Activated CD8-positive, alpha-beta memory T cell treated with anti-CD3 and anti-CD28 coated beads for 48 hours (primary cell): ENCODE measurements around the gene RPTOR.

Experiments
- DNase-seq, 3 experiments: peaks; one replicate each; pipeline ENCODE4 v3.0.0-alpha.2; 2020; ENCODE audit warnings: low read depth in 2 of 3, low spot score in 2 of 3

The RPTOR gene

GRCh38 chr17:80951121-80952090, 406.8 kb downstream of the RPTOR start:
- no peak for DNase-seq

GRCh38 chr17:80952291-80952690, 407.7 kb downstream of the RPTOR start:
- DNase-seq: no peak

DNA sequence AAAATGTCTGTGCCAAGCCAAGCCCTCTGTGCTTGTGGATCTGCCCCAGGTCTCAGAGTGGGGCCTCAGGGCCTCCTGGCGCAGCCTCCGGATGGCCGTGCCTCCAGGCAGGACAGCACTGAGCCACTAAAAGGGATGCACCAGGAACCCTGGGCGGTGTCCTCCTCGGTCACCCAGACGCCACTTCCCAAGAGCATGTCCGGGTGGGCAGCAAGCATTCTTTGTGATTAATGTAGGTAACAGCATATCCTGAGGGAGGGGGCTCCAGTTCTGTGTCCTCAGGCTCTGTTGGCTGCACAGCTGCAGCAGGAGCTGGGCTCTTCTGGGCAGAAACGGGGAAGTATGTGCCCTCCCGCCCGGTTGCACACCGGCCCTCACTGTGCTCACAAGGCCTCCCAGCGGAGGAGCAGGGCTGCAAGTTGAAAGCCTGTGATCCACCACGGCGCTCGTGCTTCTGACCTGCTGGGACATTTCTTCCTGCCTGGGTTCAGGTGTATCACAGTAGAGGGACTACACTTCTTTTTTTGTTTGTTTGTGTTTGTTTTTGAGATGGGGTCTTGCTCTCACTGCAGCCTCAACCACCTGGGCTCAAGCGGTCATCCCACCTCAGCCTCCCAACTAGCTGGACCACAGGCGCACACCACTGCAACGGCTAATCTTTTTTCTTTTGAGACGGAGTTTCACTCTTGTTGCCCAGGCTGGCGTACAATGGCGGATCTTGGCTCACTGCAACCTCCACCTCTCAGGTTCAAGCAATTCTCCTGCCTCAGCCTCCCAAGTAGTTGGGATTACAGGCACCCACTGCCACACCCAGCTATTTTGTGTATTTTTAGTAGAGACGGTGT, 409.1 kb downstream of the RPTOR start:
- DNase-seq: no peak

DNA sequence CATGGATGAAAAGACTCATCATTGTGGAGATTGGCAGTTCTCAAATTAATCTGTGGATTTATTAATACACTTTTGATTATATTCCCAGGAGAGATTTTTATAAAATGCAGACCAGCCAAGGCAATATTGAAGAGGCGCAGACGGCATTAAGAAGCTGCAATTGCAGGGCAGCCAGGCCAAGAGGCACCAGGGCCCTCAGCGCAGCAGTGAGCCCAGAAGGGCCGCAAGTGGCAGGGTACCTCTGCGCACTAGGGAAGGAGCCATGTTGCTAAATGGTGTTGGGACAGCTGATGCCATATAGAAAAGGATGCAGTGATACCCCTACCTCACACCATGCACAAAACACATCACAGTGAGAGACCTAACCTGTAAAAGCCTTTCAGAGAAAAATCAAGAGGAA, 410.4 kb downstream of the RPTOR start:
- no peak for DNase-seq

DNA sequence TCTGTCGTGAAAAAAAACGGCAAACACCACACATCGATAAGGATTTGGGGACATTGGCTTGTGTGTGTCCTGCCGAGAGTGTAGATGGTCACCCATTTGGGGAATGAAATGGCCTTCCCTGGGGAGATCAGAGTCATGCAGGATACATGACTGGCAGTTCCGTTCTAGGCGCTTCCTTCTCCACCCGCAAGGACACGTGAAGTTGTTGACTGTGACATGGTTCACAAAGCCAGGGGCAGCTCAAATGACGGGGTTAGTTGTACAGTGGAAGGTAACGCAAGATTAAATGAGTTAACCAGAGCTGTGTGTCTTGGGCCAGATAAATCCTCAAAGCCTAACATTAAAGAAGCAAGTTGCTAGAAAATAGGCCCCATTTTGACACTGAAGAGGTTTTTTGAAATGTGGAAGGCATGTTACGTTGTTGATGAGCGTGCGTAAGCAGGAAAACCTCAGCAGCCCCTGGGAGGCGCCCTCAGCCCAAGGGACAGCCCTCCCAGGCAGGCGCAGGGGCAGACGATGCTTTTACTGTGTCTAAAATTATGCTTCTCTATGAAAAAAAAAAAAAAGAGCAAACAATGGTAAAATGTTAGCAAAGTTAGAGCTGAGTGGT, 411.1 kb downstream of the RPTOR start:
- DNase-seq: no peak

- no peak for DNase-seq
Measured at GRCh38 chr17:80956321-80957190, 411.9 kb downstream of the RPTOR start.

DNA sequence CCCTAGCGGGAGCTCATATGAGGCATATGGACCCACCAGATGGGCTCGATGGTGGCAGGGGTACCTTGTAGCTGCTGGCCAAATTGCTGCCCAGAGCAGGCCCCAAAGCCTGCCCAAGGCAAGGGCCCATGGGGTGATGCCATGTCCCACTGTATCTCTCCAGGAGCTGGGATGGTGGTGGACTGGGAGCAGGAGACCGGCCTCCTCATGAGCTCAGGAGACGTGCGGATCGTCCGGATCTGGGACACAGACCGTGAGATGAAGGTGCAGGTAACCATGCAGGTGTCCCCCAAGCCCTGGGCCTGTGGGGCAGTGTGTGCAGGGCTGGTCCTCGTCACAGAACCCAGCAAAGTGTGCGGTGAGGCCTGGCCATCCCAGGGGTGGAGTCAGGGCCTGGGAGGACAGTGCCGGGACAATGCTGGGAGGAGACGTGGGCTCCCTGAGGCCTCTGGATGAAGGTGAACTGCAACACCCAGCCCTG, 412.9 kb downstream of the RPTOR start:
- DNase-seq: no peak

DNA sequence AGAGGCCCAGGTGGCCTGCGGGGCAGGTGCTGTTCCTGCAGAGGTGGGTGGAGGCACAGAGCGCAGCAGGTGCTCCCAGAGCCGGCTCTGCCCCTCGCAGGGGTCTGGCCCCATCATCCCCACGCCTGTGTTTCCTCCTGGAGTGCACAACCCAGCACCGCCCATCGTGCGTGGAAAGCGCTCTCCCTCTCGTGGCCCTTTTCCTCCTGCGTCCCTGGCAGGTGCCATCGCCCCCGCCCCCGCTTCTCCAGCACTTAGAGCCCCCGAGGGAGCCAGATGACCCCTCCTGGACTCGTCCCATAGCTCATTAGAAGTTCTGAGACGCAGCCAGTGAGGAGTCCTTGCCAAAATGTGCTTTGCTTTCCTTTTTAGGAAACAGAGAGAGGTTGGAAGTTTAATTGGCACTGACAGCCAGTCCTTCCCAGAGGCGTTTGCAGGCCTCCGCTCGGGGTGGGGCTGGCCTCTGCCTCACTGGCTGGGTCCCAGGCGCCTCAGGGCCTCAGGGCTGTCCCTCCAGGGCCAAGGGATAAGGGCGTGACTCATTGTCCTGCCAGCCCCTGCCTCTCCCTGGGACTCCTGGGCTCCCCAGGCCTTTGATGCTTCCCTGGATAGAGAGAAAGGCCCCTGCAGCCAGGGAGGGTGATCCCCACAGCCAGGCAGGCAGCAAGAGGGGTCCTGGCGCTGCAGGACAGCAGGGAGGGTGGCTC, 414.8 kb downstream of the RPTOR start:
- DNase-seq: no peak

GRCh38 chr17:80960037-80960796, 415.6 kb downstream of the RPTOR start:
- no peak for DNase-seq

- DNase-seq: no peak
Measured at GRCh38 chr17:80960797-80961452, 416.3 kb downstream of the RPTOR start.

DNA sequence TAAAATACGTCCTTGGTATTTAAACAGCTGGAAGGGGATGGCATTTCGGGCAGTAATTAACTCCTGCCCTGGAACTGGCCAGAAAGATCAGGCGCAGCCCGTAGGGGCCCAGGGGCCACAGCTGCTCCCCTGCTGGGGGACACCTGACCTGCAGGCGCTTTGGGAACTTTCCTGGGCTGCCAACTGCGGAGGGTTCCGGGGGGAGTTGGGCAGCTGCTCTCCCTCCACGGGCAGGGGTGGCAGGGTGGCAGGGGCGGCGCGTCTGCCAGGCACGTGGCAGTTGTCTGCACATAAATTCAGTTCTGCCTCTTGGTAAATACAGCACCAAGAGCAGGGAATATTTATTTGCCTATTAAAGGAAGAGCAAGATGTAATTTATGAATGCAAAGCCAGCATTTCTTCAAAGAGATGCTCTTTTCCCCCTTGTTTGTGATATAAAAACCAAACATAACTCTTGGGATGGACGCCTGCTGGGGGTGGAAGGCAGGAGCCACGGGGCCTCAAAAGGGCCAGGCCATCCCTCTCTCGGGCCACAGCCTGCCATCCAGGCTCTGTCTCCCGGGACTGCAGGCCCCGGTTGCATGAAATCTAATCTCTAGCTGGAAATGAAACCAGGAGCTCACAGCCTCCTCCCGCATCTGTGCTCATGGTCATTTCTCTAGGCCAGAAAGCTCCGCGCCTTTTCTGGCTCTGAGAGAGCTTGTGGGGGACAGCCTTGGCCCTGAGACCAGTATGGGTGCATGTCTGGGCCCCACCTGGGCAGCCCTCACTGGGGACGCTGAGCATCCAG, 417.1 kb downstream of the RPTOR start:
- no peak for DNase-seq

DNA sequence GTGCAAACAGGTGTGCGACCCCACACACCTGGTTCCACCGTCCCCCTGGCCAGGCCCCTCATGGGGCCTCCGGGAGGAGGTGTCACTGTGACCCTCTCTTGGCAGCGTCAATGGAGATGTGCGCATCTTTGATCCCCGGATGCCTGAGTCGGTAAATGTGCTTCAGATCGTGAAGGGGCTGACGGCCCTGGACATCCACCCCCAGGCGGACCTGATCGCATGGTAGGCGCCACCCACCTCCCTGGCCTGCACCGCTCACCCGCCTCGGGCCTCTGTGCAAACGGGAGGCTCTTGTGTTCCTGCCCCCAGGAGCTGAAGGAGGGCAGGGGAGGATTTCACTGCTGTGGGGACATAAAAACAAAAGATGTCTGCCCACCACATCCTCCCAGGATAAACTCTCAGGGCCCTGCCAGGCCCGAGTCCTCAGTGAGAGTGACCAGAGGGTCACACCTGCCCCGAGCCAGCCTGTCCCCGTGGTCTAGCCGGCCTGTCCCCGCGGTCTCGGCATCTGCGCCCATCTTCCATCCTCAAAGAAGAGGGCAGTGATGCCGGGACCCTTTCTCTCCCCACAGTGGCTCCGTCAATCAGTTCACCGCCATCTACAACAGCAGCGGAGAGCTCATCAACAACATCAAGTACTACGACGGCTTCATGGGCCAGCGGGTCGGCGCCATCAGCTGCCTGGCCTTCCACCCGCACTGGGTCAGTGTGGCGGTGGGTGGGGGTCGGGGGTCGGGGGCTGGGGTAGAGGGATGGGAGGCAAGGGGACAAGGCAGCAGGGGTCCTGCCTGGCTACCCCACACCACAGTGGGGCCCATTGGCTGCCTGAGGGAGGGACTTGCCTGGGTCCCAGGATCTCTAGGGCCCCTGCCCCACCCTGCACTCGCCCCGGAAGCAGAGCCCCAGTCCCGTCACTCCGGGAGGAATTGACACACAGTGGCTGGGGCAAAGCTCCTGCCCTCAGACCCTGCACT, 418.0 kb downstream of the RPTOR start:
- no peak for DNase-seq

GRCh38 chr17:80963812-80964543, 419.3 kb downstream of the RPTOR start:
- DNase-seq: no peak

- no peak for DNase-seq
Measured at GRCh38 chr17:80964544-80964856, 419.9 kb downstream of the RPTOR start.

DNA sequence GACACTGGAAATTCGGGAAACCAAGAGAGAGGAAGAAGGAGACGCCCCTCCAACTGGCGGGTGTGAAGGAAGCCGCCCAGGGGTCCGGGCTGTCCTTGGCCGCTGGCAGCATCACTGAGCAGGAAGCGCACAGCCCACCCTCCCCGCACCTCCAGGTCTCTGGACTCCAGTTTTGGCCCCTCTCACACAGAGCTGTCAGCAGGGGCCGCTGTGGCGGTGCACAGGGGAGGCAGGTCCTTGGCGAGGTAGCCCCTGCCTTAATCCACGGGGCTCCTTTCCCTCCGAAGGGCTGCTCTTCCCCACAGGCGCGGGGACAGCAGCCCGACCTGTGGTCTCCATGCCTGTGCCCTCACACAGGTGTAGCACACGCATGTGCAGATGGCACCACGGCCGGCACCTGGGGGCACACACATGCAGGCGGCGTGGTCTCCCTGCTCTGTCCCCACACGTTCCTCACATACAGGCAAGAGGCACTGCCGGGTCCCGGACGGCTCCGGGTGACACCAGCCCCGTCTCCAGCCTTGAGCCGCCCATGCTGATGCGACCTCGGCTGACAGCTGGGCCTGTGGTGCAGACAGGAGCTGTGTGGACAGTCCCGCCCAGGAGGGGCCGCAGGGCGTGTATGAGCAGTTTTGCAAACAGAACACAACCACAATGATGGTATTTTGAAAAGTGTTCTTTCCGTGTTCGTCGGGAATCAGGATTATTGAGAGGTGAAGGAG, 420.4 kb downstream of the RPTOR start:
- no peak for DNase-seq
